A673 (cell line): ENCODE results near the gene CCSER1.

Source experiments
- CTCF ChIP-seq: fragments of 300-800, 200-600 bp; sonication (generic); conservative IDR thresholded peaks from 2 replicates; pipeline ENCODE4 v1.5.1; 2017; ENCODE audit warnings: low read depth, mild to moderate bottlenecking, antibody characterized with exemption, low read length, moderate library complexity, mixed read lengths
- EZH2 ChIP-seq: fragments of 200-600 bp; sonication (generic); IDR thresholded peaks from 2 replicates; pipeline ENCODE4 v1.6.1; 2017; ENCODE audit warnings: borderline replicate concordance, low read depth, mild to moderate bottlenecking, mixed read lengths, antibody characterized with exemption, low read length; ENCODE audit not compliant: poor library complexity, severe bottlenecking

- no peak for TF ChIP-seq CTCF
- no peak for TF ChIP-seq EZH2
Measured at GRCh38 chr4:91207535-91207934, 1080.3 kb downstream of the CCSER1 start.
